ENCODE results near the gene SLC25A18.

Gene SLC25A18

DNA sequence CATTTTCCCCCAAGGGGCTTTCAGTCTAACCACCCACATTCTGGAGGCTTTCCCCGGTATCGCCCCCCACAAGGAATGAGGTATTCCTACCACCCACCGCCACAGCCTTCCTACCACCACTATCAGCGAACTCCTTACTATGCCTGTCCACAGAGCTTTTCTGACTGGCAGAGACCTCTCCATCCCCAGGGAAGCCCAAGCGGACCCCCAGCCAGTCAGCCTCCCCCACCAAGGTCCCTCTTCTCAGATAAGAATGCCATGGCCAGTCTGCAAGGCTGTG lies 14.6 kb upstream of the SLC25A18 start:
- peaks cover 14% of the 10 kb centered on the region for H3K4me1 Mint-ChIP-seq
- H3K27ac Mint-ChIP-seq: no peak overlapping the region
- TF ChIP-seq CTCF (IDR thresholded peaks at IDR 0.05; ENCODE audit: unreplicated experiment in 3 of 3): no peak
- no peaks in the 10 kb centered on the region for H3K27me3 Mint-ChIP-seq (ENCODE audit: low read depth)
- H3K36me3 Mint-ChIP-seq (ENCODE audit: low read depth): peaks cover 57% of the 10 kb centered on the region
- H3K9me3 Mint-ChIP-seq: no peaks in the 10 kb centered on the region
- no peak overlapping the region for H3K4me3 Mint-ChIP-seq

- H3K27me3 Mint-ChIP-seq (ENCODE audit: low read depth): no peaks in the 10 kb centered on the region
- H3K36me3 Mint-ChIP-seq (ENCODE audit: low read depth): peaks cover 56% of the 10 kb centered on the region
- H3K4me3 Mint-ChIP-seq: no peak overlapping the region
- TF ChIP-seq CTCF (IDR thresholded peaks at IDR 0.05; ENCODE audit: unreplicated experiment in 3 of 3): no peak
- H3K27ac Mint-ChIP-seq: no peak overlapping the region
- H3K4me1 Mint-ChIP-seq: peaks cover 14% of the 10 kb centered on the region
- H3K9me3 Mint-ChIP-seq: no peaks in the 10 kb centered on the region
Observed at GRCh38 chr22:17549183-17549582, 14.1 kb upstream of the SLC25A18 start.

- Mint-ChIP-seq H3K9me3 (no peaks in the 10 kb centered on the region), H3K4me1 (peaks cover 14% of the 10 kb centered on the region), H3K4me3 (no peak overlapping the region), H3K27ac (no peak overlapping the region), H3K27me3 (ENCODE audit: low read depth) (no peaks in the 10 kb centered on the region), H3K36me3 (ENCODE audit: low read depth) (peaks cover 58% of the 10 kb centered on the region)
- no peak for TF ChIP-seq CTCF (IDR thresholded peaks at IDR 0.05; ENCODE audit: unreplicated experiment in 3 of 3)
Observed at GRCh38 chr22:17549655-17550054, 13.6 kb upstream of the SLC25A18 start.

GRCh38 chr22:17552737-17553136 lies 10.6 kb upstream of the SLC25A18 start:
- Mint-ChIP-seq H3K4me3 (no peak overlapping the region), H3K36me3 (ENCODE audit: low read depth) (peaks cover 64% of the 10 kb centered on the region), H3K9me3 (no peaks in the 10 kb centered on the region), H3K27ac (no peak overlapping the region), H3K4me1 (peaks cover 14% of the 10 kb centered on the region), H3K27me3 (ENCODE audit: low read depth) (no peaks in the 10 kb centered on the region)
- TF ChIP-seq CTCF (IDR thresholded peaks at IDR 0.05; ENCODE audit: unreplicated experiment in 3 of 3): no peak

- H3K27me3 Mint-ChIP-seq (ENCODE audit: low read depth): no peaks in the 10 kb centered on the region
- no peaks in the 10 kb centered on the region for H3K9me3 Mint-ChIP-seq
- H3K27ac Mint-ChIP-seq: no peak overlapping the region
- no peak for TF ChIP-seq CTCF (IDR thresholded peaks at IDR 0.05; ENCODE audit: unreplicated experiment in 3 of 3)
- H3K36me3 Mint-ChIP-seq (ENCODE audit: low read depth): peaks cover 66% of the 10 kb centered on the region
- peaks cover 14% of the 10 kb centered on the region for H3K4me1 Mint-ChIP-seq
- H3K4me3 Mint-ChIP-seq: no peak overlapping the region
Observed at GRCh38 chr22:17554814-17555213, 8.5 kb upstream of the SLC25A18 start.

GRCh38 chr22:17559188-17559587 lies 4.1 kb upstream of the SLC25A18 start:
- no peak for TF ChIP-seq CTCF (IDR thresholded peaks at IDR 0.05; ENCODE audit: unreplicated experiment in 3 of 3)
- Mint-ChIP-seq H3K27me3 (ENCODE audit: low read depth) (no peaks in the 10 kb centered on the region), H3K36me3 (ENCODE audit: low read depth) (peaks cover 40% of the 10 kb centered on the region), H3K9me3 (no peaks in the 10 kb centered on the region), H3K4me3 (no peak overlapping the region), H3K4me1 (peaks cover 22% of the 10 kb centered on the region), H3K27ac (no peak overlapping the region)

Data from nephron (organoid).